Naive thymus-derived CD4-positive, alpha-beta T cell (primary cell): ENCODE data around the gene ELP4. TPM values are rescaled to one million over a fixed set of nuclear protein-coding genes. Genes with fewer than 3 reads are reported as not detected.

ENCODE experiments used
- ATAC-seq: fragments of 150-1000 bp; cut with Tn5 transposase; 2 replicates; pipeline ENCODE4 v1.10.0; 2021; ENCODE audit warnings: mild to moderate bottlenecking, moderate library complexity
- CTCF ChIA-PET: fragments of 350-600 bp; sonication (Branson Sonifier 250); formaldehyde crosslinking; loops from one replicate; lab custom pipeline; 2021; ENCODE audit warnings: antibody characterized with exemption; lab: Charles Lee
- POLR2A ChIA-PET: fragments of 350-600 bp; sonication (Branson Sonifier 250); formaldehyde crosslinking; loops from one replicate; lab custom pipeline; 2021; ENCODE audit warnings: antibody characterized with exemption, inconsistent platforms; lab: Charles Lee
- DNase-seq, 9 donors: peaks; one replicate each; pipeline versions ENCODE4 v3.0.0 to v3.0.0-alpha.2; 2020 to 2022; ENCODE audit warnings: mixed read lengths in 1 of 9
- H3K27ac ChIP-seq: one replicate; pipeline ENCODE4 v1.7.0; 2013; ENCODE audit warnings: mild to moderate bottlenecking, low read depth, low read length, moderate library complexity
- H3K27me3 ChIP-seq, 2 donors: one replicate each; pipeline ENCODE4 v1.7.0; 2013; ENCODE audit warnings: low read length in 2 of 2, mild to moderate bottlenecking in 2 of 2, moderate library complexity in 2 of 2; ENCODE audit not compliant: control insufficient read depth in 2 of 2, insufficient read depth in 2 of 2
- H3K36me3 ChIP-seq, 3 experiments: 1 replicate in 2 of 3; 2 replicates in 1 of 3; pipeline ENCODE4 v1.7.0; 2013; ENCODE audit warnings: low read length in 3 of 3, mild to moderate bottlenecking in 3 of 3, moderate library complexity in 1 of 3; ENCODE audit not compliant: insufficient read depth in 3 of 3, control insufficient read depth in 2 of 3
- H3K4me1 ChIP-seq, 2 donors: one replicate each; pipeline ENCODE4 v1.7.0; 2013; ENCODE audit warnings: low read length in 2 of 2, mild to moderate bottlenecking in 2 of 2, moderate library complexity in 1 of 2; ENCODE audit not compliant: control insufficient read depth in 2 of 2, insufficient read depth in 2 of 2
- H3K4me3 ChIP-seq: 2 replicates; pipeline ENCODE4 v1.7.0; 2013; ENCODE audit warnings: mild to moderate bottlenecking, low read length
- H3K9me3 ChIP-seq, 3 experiments: 1 replicate in 2 of 3; 2 replicates in 1 of 3; pipeline ENCODE4 v1.7.0; 2013; ENCODE audit warnings: low read length in 3 of 3; ENCODE audit not compliant: control insufficient read depth in 2 of 3
- H3K27ac Mint-ChIP-seq, 9 donors: one replicate each; pipeline ENCODE4 v1.8.0; 2020 to 2022; ENCODE audit warnings: mixed read lengths in 9 of 9, mild to moderate bottlenecking in 8 of 9, moderate library complexity in 5 of 9, inconsistent platforms in 2 of 9
- H3K27me3 Mint-ChIP-seq, 5 donors: one replicate each; pipeline ENCODE4 v1.8.0; 2021 to 2022; ENCODE audit warnings: mixed read lengths in 5 of 5, mild to moderate bottlenecking in 1 of 5
- H3K36me3 Mint-ChIP-seq, 5 donors: one replicate each; pipeline ENCODE4 v1.8.0; 2020 to 2022; ENCODE audit warnings: mixed read lengths in 5 of 5, mild to moderate bottlenecking in 3 of 5, inconsistent platforms in 1 of 5
- H3K4me1 Mint-ChIP-seq, 7 donors: one replicate each; pipeline ENCODE4 v1.8.0; 2020 to 2022; ENCODE audit warnings: mixed read lengths in 7 of 7, mild to moderate bottlenecking in 3 of 7, inconsistent platforms in 1 of 7
- H3K4me3 Mint-ChIP-seq, 10 donors: one replicate each; pipeline ENCODE4 v1.8.0; 2020 to 2022; ENCODE audit warnings: mild to moderate bottlenecking in 10 of 10, mixed read lengths in 10 of 10, moderate library complexity in 6 of 10, inconsistent platforms in 2 of 10
- H3K9me3 Mint-ChIP-seq, 11 donors: one replicate each; pipeline ENCODE4 v1.8.0; 2020 to 2022; ENCODE audit warnings: mixed read lengths in 11 of 11, mild to moderate bottlenecking in 4 of 11, inconsistent platforms in 1 of 11, moderate library complexity in 1 of 11
- intact Hi-C, 2 donors: fragments of 100-400 bp; cut with micrococcal nuclease; formaldehyde crosslinking; loops; one replicate each; pipeline ENCODE4 v1.15.1; 2023
- polyA plus RNA-seq, 2 donors: library from polyadenylated mRNA; unstranded; fragments of 300-500 nt; fragmentation: Illumina TruSeq; gene quantifications; one replicate each; pipeline ENCODE4 v1.2.3, GENCODE V29; 2021
- total RNA-seq, 6 experiments: library from RNA in 5 of 6; stranded (reverse) in 5 of 6; gene quantifications; 1 replicate in 5 of 6; 2 replicates in 1 of 6; pipeline ENCODE4 v1.2.3 and lab custom pipeline; 2021 to 2026

ELP4 gene
- total and polyA plus RNA-seq, 7 experiments from 2014 or later, result 16.8 to 23.5 (median 21.2) TPM

GRCh38 chr11:31720225-31720624 lies 210.7 kb downstream of the ELP4 start:
- intact Hi-C loops, result no loop called here
- DNase-seq, result no peak
- H3K27me3 ChIP-seq, result no peaks in the 10 kb centered on the region
- H3K4me3 ChIP-seq, result no peak overlapping the region
- Mint-ChIP-seq H3K27me3 (no peaks in the 10 kb centered on the region), H3K36me3 (peaks cover 0 to 63% (median 36%) of the 10 kb centered on the region in 5 donors), H3K27ac (no peak overlapping the region), H3K4me3 (no peak overlapping the region), H3K4me1 (peaks cover 0 to 5% (median 0%) of the 10 kb centered on the region in 7 donors), H3K9me3 (no peaks in the 10 kb centered on the region)
- H3K9me3 ChIP-seq, result no peaks in the 10 kb centered on the region
- no peaks in the 10 kb centered on the region for H3K4me1 ChIP-seq
- H3K36me3 ChIP-seq, result peaks cover 0 to 2% (median 0%) of the 10 kb centered on the region in 3 experiments
- no peak overlapping the region for H3K27ac ChIP-seq
- ChIA-PET POLR2A (no interaction called here), CTCF (no interaction called here)
- ATAC-seq, result no peak

GRCh38 chr11:31720671-31721365 lies 211.3 kb downstream of the ELP4 start:
- ChIA-PET POLR2A (no interaction called here), CTCF (no interaction called here)
- no peak overlapping the region for H3K4me3 ChIP-seq
- H3K27ac ChIP-seq, result no peak overlapping the region
- H3K27me3 Mint-ChIP-seq, result no peaks in the 10 kb centered on the region
- no peaks in the 10 kb centered on the region for H3K27me3 ChIP-seq
- DNase-seq (no peak), ATAC-seq (no peak)
- H3K4me3 Mint-ChIP-seq, result no peak overlapping the region
- peaks cover 0 to 5% (median 0%) of the 10 kb centered on the region in 7 donors for H3K4me1 Mint-ChIP-seq
- no peaks in the 10 kb centered on the region for H3K4me1 ChIP-seq
- intact Hi-C loops, result no loop called here
- peaks cover 0 to 3% (median 0%) of the 10 kb centered on the region in 3 experiments for H3K36me3 ChIP-seq
- H3K9me3 ChIP-seq, result no peaks in the 10 kb centered on the region
- no peak overlapping the region for H3K27ac Mint-ChIP-seq
- no peaks in the 10 kb centered on the region for H3K9me3 Mint-ChIP-seq
- peaks cover 0 to 66% (median 42%) of the 10 kb centered on the region in 5 donors for H3K36me3 Mint-ChIP-seq

GRCh38 chr11:31722754-31723153 lies 213.2 kb downstream of the ELP4 start:
- H3K9me3 ChIP-seq, result no peaks in the 10 kb centered on the region
- H3K4me3 ChIP-seq, result no peak overlapping the region
- peaks cover 0 to 70% (median 55%) of the 10 kb centered on the region in 5 donors for H3K36me3 Mint-ChIP-seq
- no peaks in the 10 kb centered on the region for H3K27me3 Mint-ChIP-seq
- no peak for ATAC-seq
- intact Hi-C loops, result no loop called here
- no peak for DNase-seq
- H3K27ac Mint-ChIP-seq, result no peak overlapping the region
- no peak overlapping the region for H3K27ac ChIP-seq
- peaks cover 0 to 3% (median 0%) of the 10 kb centered on the region in 3 experiments for H3K36me3 ChIP-seq
- H3K4me1 ChIP-seq, result no peaks in the 10 kb centered on the region
- POLR2A ChIA-PET, result no interaction called here
- no peaks in the 10 kb centered on the region for H3K27me3 ChIP-seq
- peak overlapping the region in 1 of 10 donors; percentile 8 for H3K4me3 Mint-ChIP-seq
- CTCF ChIA-PET, result no interaction called here
- peaks cover 0 to 5% (median 0%) of the 10 kb centered on the region in 7 donors for H3K4me1 Mint-ChIP-seq
- H3K9me3 Mint-ChIP-seq, result peaks cover 0 to 5% (median 0%) of the 10 kb centered on the region in 11 donors

DNA sequence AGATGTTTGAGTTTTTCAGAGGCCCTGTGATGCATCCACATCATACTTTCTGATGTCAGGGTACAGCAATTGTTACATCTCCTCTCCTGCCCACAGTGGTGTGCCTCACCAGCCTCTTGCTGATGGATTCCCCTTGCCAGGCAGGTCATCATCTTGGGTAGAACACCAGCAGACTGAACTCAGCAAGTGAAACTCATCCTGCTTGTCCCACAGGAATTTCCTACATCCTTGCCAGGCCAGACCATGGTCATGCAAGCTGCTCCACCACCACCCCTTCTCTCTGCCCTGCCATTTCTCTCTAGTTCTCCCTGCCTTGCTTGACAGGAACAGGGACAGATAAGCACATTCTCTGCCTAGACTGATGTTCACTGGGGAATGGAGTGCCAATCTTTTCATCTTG lies 215.6 kb downstream of the ELP4 start:
- H3K36me3 ChIP-seq, result peaks cover 0 to 3% (median 0%) of the 10 kb centered on the region in 3 experiments
- POLR2A ChIA-PET, result no interaction called here
- no peaks in the 10 kb centered on the region for H3K27me3 Mint-ChIP-seq
- H3K9me3 Mint-ChIP-seq, result peaks cover 0 to 12% (median 1%) of the 10 kb centered on the region in 11 donors
- no peaks in the 10 kb centered on the region for H3K4me1 ChIP-seq
- no peak overlapping the region for H3K27ac Mint-ChIP-seq
- ATAC-seq (no peak), DNase-seq (no peak)
- CTCF ChIA-PET, result no interaction called here
- peaks cover 0 to 68% (median 66%) of the 10 kb centered on the region in 5 donors for H3K36me3 Mint-ChIP-seq
- no peak overlapping the region for H3K4me3 Mint-ChIP-seq
- peaks cover 0 to under 1% (median 0%) of the 10 kb centered on the region in 3 experiments for H3K9me3 ChIP-seq
- H3K27ac ChIP-seq, result no peak overlapping the region
- no peak overlapping the region for H3K4me3 ChIP-seq
- H3K27me3 ChIP-seq, result no peaks in the 10 kb centered on the region
- intact Hi-C loops, result no loop called here
- peaks cover 0 to 5% (median 0%) of the 10 kb centered on the region in 7 donors for H3K4me1 Mint-ChIP-seq

GRCh38 chr11:31728432-31728831 lies 218.9 kb downstream of the ELP4 start:
- H3K9me3 ChIP-seq, result peaks cover 0 to 10% (median 0%) of the 10 kb centered on the region in 3 experiments
- no peaks in the 10 kb centered on the region for H3K27me3 Mint-ChIP-seq
- H3K4me1 Mint-ChIP-seq, result peaks cover 0 to 3% (median 0%) of the 10 kb centered on the region in 7 donors
- H3K27ac ChIP-seq, result no peak overlapping the region
- ATAC-seq (no peak), DNase-seq (no peak)
- H3K27me3 ChIP-seq, result no peaks in the 10 kb centered on the region
- peaks cover 2 to 67% (median 60%) of the 10 kb centered on the region in 5 donors for H3K36me3 Mint-ChIP-seq
- peaks cover 0 to 3% (median 0%) of the 10 kb centered on the region in 3 experiments for H3K36me3 ChIP-seq
- no peaks in the 10 kb centered on the region for H3K4me1 ChIP-seq
- H3K4me3 ChIP-seq, result no peak overlapping the region
- intact Hi-C loops, result no loop called here
- no peak overlapping the region for H3K27ac Mint-ChIP-seq
- peaks cover 7 to 44% (median 14%) of the 10 kb centered on the region in 11 donors for H3K9me3 Mint-ChIP-seq
- H3K4me3 Mint-ChIP-seq, result no peak overlapping the region
- POLR2A ChIA-PET, result no interaction called here
- CTCF ChIA-PET, result no interaction called here

DNA sequence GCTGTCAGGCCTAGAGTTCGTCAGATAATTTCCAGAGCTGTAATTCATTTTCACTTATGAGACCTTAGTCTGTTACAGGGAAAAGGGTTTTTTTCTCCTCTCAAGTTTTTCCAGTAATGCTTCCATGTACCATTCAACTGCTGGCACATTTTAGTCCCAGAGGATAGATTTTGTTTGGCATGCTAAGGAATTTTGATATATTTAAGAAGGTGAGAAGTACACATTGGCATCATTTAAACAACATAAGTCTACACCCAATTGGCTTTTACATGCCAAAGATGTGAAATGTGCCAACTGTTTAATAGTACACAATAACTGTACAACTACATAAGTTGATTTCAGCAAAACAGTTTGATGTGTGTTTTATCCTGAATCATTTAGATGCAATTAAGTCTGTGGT lies 230.6 kb downstream of the ELP4 start:
- peaks cover 10 to 65% (median 19%) of the 10 kb centered on the region in 11 donors for H3K9me3 Mint-ChIP-seq
- no peak for ATAC-seq
- peaks cover 0 to 29% (median 22%) of the 10 kb centered on the region in 5 donors for H3K36me3 Mint-ChIP-seq
- Histone ChIP-seq H3K9me3 (peaks cover 0 to 4% (median 0%) of the 10 kb centered on the region in 3 experiments), H3K27ac (no peak overlapping the region), H3K27me3 (no peaks in the 10 kb centered on the region), H3K4me3 (no peak overlapping the region), H3K36me3 (no peaks in the 10 kb centered on the region), H3K4me1 (no peaks in the 10 kb centered on the region)
- no peaks in the 10 kb centered on the region for H3K27me3 Mint-ChIP-seq
- no peak overlapping the region for H3K4me3 Mint-ChIP-seq
- intact Hi-C loops, result no loop called here
- no peak overlapping the region for H3K27ac Mint-ChIP-seq
- CTCF ChIA-PET, result no interaction called here
- POLR2A ChIA-PET, result no interaction called here
- no peak for DNase-seq
- no peaks in the 10 kb centered on the region for H3K4me1 Mint-ChIP-seq
